Panc1 (cell line): ENCODE measurements around the gene INVS. TPM values are rescaled to one million over a fixed set of nuclear protein-coding genes. Genes with fewer than 3 reads are reported as not detected.

Source experiments
- ATAC-seq: fragments of 200-7000 bp; cut with Tn5 transposase; 2 replicates; pipeline ENCODE4 v1.9.1; 2020; ENCODE audit warnings: mild to moderate bottlenecking, moderate library complexity
- BruUV-seq: library from RNA; stranded (reverse); fragments of 400-500 nt; replicated peaks from 2 replicates; lab custom pipeline; 2021; lab: Mats Ljungman, UMichigan
- CTCF ChIA-PET: fragments of 300-600 bp; sonication (Branson Sonifier 250); formaldehyde crosslinking; loops from one replicate; lab custom pipeline; 2022; ENCODE audit warnings: antibody characterized with exemption; lab: Charles Lee
- POLR2A ChIA-PET: fragments of 300-600 bp; sonication (Branson Sonifier 250); formaldehyde crosslinking; loops from one replicate; lab custom pipeline; 2022; ENCODE audit warnings: antibody characterized with exemption; lab: Charles Lee
- DNase-seq: peaks from one replicate; pipeline ENCODE4 v3.0.0-alpha.2; 2010; ENCODE audit warnings: low read depth, low spot score
- H3K27ac ChIP-seq: 2 replicates; pipeline ENCODE4 v1.5.1; 2011; ENCODE audit warnings: mild to moderate bottlenecking, low read length, inconsistent platforms
- H3K27me3 ChIP-seq: fragments of 200-500 bp; sonication (Bioruptor generic); 2 replicates; pipeline ENCODE4 v1.6.0; 2014; ENCODE audit warnings: low read length, inconsistent platforms; ENCODE audit not compliant: control insufficient read depth, insufficient read depth
- H3K36me3 ChIP-seq: fragments of 200-500 bp; sonication (Bioruptor generic); 2 replicates; pipeline ENCODE4 v1.5.1; 2014; ENCODE audit warnings: inconsistent platforms, mild to moderate bottlenecking, low read length, moderate library complexity; ENCODE audit not compliant: control insufficient read depth, insufficient read depth
- H3K4me1 ChIP-seq: 2 replicates; pipeline ENCODE4 v1.5.1; 2011; ENCODE audit warnings: inconsistent platforms, mild to moderate bottlenecking, low read length, moderate library complexity; ENCODE audit not compliant: control insufficient read depth, insufficient read depth
- H3K4me3 ChIP-seq, 2 experiments: 2 replicates each; pipeline ENCODE4 v1.5.1; 2011 to 2012; ENCODE audit warnings: low read depth in 2 of 2, low read length in 2 of 2, mild to moderate bottlenecking in 2 of 2, inconsistent platforms in 1 of 2, moderate library complexity in 1 of 2
- H3K9me3 ChIP-seq: fragments of 200-500 bp; sonication (Bioruptor generic); 2 replicates; pipeline ENCODE4 v1.5.1; 2014; ENCODE audit warnings: low read depth, mild to moderate bottlenecking, inconsistent platforms, low read length, moderate library complexity; ENCODE audit not compliant: control insufficient read depth, insufficient read depth
- POLR2AphosphoS5 ChIP-seq: IDR thresholded peaks from 2 replicates; pipeline ENCODE4 v1.6.1; 2012; ENCODE audit warnings: mild to moderate bottlenecking, low read depth, low read length, moderate library complexity
- REST ChIP-seq, 2 experiments: IDR thresholded peaks; 2 replicates each; pipeline ENCODE4 v1.6.1; 2011 to 2012; ENCODE audit warnings: low read depth in 2 of 2, control low read depth in 1 of 2, low read length in 1 of 2, mild to moderate bottlenecking in 1 of 2, moderate library complexity in 1 of 2; ENCODE audit not compliant: insufficient read depth in 1 of 2
- SIN3A ChIP-seq: IDR thresholded peaks from 2 replicates; pipeline ENCODE4 v1.6.1; 2012; ENCODE audit warnings: low read depth, mild to moderate bottlenecking, low read length, moderate library complexity, borderline replicate concordance; ENCODE audit not compliant: insufficient read depth
- TCF7L2 ChIP-seq: IDR thresholded peaks from 2 replicates; pipeline ENCODE4 v1.6.1; 2011; ENCODE audit warnings: mild to moderate bottlenecking, low read depth, low read length, inconsistent platforms
- in situ Hi-C: cut with HindIII; loops from 2 replicates; pipeline ENCODE4 v1.10.0; 2016; ENCODE audit warnings: low sequenced_read_pairs, low pct_unique_long_range_greater_than_20kb
- intact Hi-C: fragments of 100-400 bp; cut with micrococcal nuclease; formaldehyde crosslinking; loops from one replicate; pipeline ENCODE4 v1.10.0; 2022; ENCODE audit not compliant: unreplicated experiment
- total RNA-seq: library from RNA; stranded (reverse); gene quantifications from one replicate; pipeline ENCODE4 v1.2.1, GENCODE V29; 2021; ENCODE audit not compliant: unreplicated experiment
- TF ChIP-seq, protein P1 (sequence below): fragments of 450-650 bp; IDR thresholded peaks from 2 replicates; pipeline ENCODE4 v1.5.1; 2017; ENCODE audit warnings: mild to moderate bottlenecking

Gene INVS
- total RNA-seq, 1 experiment from 2014 or later = 8.2 TPM

DNA sequence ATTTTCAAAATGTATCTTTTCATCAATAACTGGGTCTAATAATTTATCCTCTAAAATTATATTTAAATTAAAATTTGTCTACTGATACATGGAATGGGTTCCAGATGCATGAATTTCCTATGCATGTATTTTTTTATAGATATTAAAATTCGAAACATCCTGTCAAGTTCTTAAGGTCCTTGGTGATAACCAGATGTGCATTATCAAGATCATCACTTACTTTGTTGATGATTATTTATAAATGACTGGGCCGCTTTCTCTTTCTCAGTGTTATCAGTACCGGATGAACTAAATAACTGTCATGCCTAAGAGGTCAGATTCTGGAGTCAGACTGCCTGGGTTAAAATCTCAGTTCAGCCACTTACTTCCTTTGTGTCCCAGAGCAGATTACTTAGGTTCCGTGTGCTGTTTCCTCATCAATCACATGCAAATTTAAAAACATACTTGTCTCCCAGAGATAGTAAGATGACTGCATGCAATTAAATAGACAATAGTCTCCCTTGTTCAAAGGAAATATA is 129.4 kb downstream of the INVS start:
- CTCF ChIA-PET = no interaction called here
- no peaks in the 10 kb centered on the region for H3K36me3 ChIP-seq
- in situ Hi-C loops (no loop called here), intact Hi-C loops (loop anchor here (10.0 kb wide), 1 partner anchor 366 kb away; no protein-coding TSS in a partner anchor)
- H3K9me3 ChIP-seq = no peaks in the 10 kb centered on the region
- H3K4me3 ChIP-seq = no peak overlapping the region
- no peak for TF ChIP-seq SIN3A
- no peak for TF ChIP-seq POLR2AphosphoS5
- TF ChIP-seq REST (IDR thresholded peaks at IDR 0.05; ENCODE audit: insufficient read depth in 1 of 2, low read depth in 2 of 2, low read length in 1 of 2) = no peak
- TF ChIP-seq, protein P1, sequence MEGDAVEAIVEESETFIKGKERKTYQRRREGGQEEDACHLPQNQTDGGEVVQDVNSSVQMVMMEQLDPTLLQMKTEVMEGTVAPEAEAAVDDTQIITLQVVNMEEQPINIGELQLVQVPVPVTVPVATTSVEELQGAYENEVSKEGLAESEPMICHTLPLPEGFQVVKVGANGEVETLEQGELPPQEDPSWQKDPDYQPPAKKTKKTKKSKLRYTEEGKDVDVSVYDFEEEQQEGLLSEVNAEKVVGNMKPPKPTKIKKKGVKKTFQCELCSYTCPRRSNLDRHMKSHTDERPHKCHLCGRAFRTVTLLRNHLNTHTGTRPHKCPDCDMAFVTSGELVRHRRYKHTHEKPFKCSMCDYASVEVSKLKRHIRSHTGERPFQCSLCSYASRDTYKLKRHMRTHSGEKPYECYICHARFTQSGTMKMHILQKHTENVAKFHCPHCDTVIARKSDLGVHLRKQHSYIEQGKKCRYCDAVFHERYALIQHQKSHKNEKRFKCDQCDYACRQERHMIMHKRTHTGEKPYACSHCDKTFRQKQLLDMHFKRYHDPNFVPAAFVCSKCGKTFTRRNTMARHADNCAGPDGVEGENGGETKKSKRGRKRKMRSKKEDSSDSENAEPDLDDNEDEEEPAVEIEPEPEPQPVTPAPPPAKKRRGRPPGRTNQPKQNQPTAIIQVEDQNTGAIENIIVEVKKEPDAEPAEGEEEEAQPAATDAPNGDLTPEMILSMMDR = no peak
- TF ChIP-seq TCF7L2 = no peak
- ATAC-seq (no peak), DNase-seq (no peak)
- BruUV-seq = no TSS peak
- POLR2A ChIA-PET = no interaction called here
- H3K27ac ChIP-seq = no peak overlapping the region
- no peaks in the 10 kb centered on the region for H3K27me3 ChIP-seq
- H3K4me1 ChIP-seq = no peaks in the 10 kb centered on the region

- no peak overlapping the region for H3K4me3 ChIP-seq
- in situ Hi-C loops = no loop called here
- no peaks in the 10 kb centered on the region for H3K36me3 ChIP-seq
- ChIA-PET CTCF (no interaction called here), POLR2A (no interaction called here)
- no peaks in the 10 kb centered on the region for H3K4me1 ChIP-seq
- ATAC-seq = no peak
- TF ChIP-seq POLR2AphosphoS5 (no peak), TCF7L2 (no peak), REST (IDR thresholded peaks at IDR 0.05; ENCODE audit: insufficient read depth in 1 of 2, low read depth in 2 of 2, low read length in 1 of 2) (no peak), SIN3A (no peak)
- TF ChIP-seq, protein P1 = no peak
- H3K9me3 ChIP-seq = no peaks in the 10 kb centered on the region
- BruUV-seq = no TSS peak
- no peak for DNase-seq
- intact Hi-C loops = loop anchor here (10.0 kb wide), 1 partner anchor 366 kb away; no protein-coding TSS in a partner anchor
- no peaks in the 10 kb centered on the region for H3K27me3 ChIP-seq
- no peak overlapping the region for H3K27ac ChIP-seq
These were observed 130.1 kb downstream of the INVS start for GRCh38 chr9:100229136-100229535.
